Measurements from ENCODE around the gene APOE. TPM values are rescaled to one million over a fixed set of nuclear protein-coding genes. Genes with fewer than 3 reads are reported as not detected.
A peak's percentile ranks its signal among the peaks of the same experiment; 100 is the strongest.

APOE gene
- total and polyA plus RNA-seq, 4 donors, result 80.8 to 1,011 (median 206) TPM

DNA sequence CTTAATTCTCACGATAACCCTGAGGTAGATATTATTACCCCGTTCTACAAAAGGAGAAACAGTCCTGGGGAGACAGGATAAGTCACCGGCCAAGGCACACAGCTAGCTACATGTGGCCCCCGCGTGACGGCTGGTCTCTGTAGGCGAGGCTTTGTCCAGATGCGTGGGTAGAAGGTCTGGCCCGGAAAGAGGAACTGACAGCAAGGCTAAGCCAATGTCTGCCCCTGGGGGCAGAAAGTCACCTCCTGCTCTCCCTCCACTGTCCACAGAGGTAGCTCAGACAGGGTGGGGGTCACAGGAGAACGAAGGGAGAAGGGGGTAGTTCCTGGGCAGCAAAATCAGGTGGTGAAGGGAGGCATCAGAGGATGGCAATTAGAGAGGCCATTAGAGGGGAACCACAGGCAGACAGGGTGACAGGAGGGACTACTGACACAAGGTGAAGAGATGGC lies 38.2 kb downstream of the APOE start:
- Histone ChIP-seq H3K9ac (ENCODE audit: insufficient read depth in 1 of 2, low read length in 2 of 2) (no peak overlapping the region), H3K36me3 (ENCODE audit: control insufficient read depth in 4 of 4, insufficient read depth in 4 of 4, low read length in 4 of 4) (no peaks in the 10 kb centered on the region), H3K27ac (ENCODE audit: low read depth in 1 of 2, low read length in 1 of 2) (no peak overlapping the region), H3K9me3 (ENCODE audit: control insufficient read depth in 4 of 4, insufficient read depth in 3 of 4, low read length in 3 of 4) (no peaks in the 10 kb centered on the region), H3K27me3 (ENCODE audit: control insufficient read depth in 3 of 3, insufficient read depth in 3 of 3, low read length in 2 of 3) (no peaks in the 10 kb centered on the region), H3K4me3 (no peak overlapping the region), H3K4me1 (ENCODE audit: control insufficient read depth in 5 of 5, insufficient read depth in 5 of 5, low read length in 5 of 5) (peaks cover 0 to 1% (median 0%) of the 10 kb centered on the region in 5 donors)
- TF ChIP-seq, protein P1, sequence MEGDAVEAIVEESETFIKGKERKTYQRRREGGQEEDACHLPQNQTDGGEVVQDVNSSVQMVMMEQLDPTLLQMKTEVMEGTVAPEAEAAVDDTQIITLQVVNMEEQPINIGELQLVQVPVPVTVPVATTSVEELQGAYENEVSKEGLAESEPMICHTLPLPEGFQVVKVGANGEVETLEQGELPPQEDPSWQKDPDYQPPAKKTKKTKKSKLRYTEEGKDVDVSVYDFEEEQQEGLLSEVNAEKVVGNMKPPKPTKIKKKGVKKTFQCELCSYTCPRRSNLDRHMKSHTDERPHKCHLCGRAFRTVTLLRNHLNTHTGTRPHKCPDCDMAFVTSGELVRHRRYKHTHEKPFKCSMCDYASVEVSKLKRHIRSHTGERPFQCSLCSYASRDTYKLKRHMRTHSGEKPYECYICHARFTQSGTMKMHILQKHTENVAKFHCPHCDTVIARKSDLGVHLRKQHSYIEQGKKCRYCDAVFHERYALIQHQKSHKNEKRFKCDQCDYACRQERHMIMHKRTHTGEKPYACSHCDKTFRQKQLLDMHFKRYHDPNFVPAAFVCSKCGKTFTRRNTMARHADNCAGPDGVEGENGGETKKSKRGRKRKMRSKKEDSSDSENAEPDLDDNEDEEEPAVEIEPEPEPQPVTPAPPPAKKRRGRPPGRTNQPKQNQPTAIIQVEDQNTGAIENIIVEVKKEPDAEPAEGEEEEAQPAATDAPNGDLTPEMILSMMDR (IDR thresholded peaks at IDR 0.05; ENCODE audit: control extremely low read depth, extremely low read depth), result no peak
- WGBS, 2 donors, result 31 to 56% methylated on average over 10 of the region's 10 CpGs
- DNase-seq, result no peak
- ATAC-seq (ENCODE audit: insufficient read depth, low FRiP score), result peak; percentile 58

DNA sequence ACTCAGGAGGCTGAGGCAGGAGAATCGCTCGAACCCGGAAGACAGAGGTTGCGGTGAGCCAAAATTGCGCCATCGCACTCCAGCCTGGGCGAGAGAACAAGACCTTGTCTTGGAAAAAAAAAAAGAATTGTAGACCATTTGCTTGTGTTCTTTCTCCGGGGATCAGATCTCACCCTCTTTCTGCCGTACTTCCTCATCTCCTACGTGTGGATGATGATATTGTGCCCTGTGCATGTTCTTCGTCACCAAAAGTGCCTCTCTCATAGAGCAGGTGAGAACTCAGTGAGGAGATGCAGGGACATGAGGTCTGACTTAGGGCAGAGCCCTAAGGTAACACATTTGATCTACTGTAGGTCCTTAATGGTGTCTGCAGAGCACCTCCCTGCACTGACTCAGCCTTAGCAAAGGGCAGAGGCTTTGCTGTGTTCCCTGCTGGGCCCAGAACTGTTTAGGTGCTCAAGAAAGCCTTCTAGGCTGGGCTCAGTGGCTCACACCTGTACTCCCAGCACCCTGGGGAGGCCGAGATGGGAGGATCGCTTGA lies 41.5 kb downstream of the APOE start:
- 74 to 85% methylated on average over 13 of the region's 13 CpGs for WGBS, 2 donors
- no peak overlapping the region for H3K9ac ChIP-seq (ENCODE audit: insufficient read depth in 1 of 2, low read length in 2 of 2)
- TF ChIP-seq, protein P1 (IDR thresholded peaks at IDR 0.05; ENCODE audit: control extremely low read depth, extremely low read depth), result no peak

DNA sequence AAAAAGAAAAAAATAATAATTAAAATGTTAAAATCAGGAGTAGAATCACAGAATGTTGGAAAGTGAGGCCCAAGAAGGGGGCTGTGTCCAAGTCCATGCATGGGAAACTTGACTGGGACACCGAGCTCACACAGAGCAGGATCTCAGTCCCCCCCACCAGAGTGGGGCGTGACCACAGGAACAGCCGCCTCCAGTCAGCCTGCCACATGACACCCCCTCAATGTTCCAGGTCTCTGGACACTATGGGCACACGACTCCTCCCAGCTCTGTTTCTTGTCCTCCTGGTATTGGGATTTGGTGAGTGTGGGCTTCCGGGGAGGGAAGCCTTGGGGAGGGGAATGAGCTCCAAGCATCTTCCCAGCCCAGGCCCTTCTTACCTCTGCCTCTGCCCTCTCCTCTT lies 42.6 kb downstream of the APOE start:
- 80 to 82% methylated on average over 5 of the region's 5 CpGs for WGBS, 2 donors
- TF ChIP-seq, protein P1 (IDR thresholded peaks at IDR 0.05; ENCODE audit: control extremely low read depth, extremely low read depth), result no peak
- H3K36me3 ChIP-seq (ENCODE audit: control insufficient read depth in 4 of 4, insufficient read depth in 4 of 4, low read length in 4 of 4), result peaks cover 0 to 5% (median 3%) of the 10 kb centered on the region in 4 donors
- no peak overlapping the region for H3K9ac ChIP-seq (ENCODE audit: insufficient read depth in 1 of 2, low read length in 2 of 2)
- no peak overlapping the region for H3K4me3 ChIP-seq
- ATAC-seq (ENCODE audit: insufficient read depth, low FRiP score), result no peak
- DNase-seq, result no peak
- peaks cover 0 to 6% (median 0%) of the 10 kb centered on the region in 5 donors for H3K4me1 ChIP-seq (ENCODE audit: control insufficient read depth in 5 of 5, insufficient read depth in 5 of 5, low read length in 5 of 5)
- H3K27ac ChIP-seq (ENCODE audit: low read depth in 1 of 2, low read length in 1 of 2), result no peak overlapping the region
- no peaks in the 10 kb centered on the region for H3K9me3 ChIP-seq (ENCODE audit: control insufficient read depth in 4 of 4, insufficient read depth in 3 of 4, low read length in 3 of 4)
- H3K27me3 ChIP-seq (ENCODE audit: control insufficient read depth in 3 of 3, insufficient read depth in 3 of 3, low read length in 2 of 3), result no peaks in the 10 kb centered on the region

More for the DNA sequence above, 41.5 kb downstream of the APOE start:
- DNase-seq (no peak), ATAC-seq (ENCODE audit: insufficient read depth, low FRiP score) (no peak)
- Histone ChIP-seq H3K36me3 (ENCODE audit: control insufficient read depth in 4 of 4, insufficient read depth in 4 of 4, low read length in 4 of 4) (peaks cover 0 to 5% (median 3%) of the 10 kb centered on the region in 4 donors), H3K27me3 (ENCODE audit: control insufficient read depth in 3 of 3, insufficient read depth in 3 of 3, low read length in 2 of 3) (no peaks in the 10 kb centered on the region), H3K4me1 (ENCODE audit: control insufficient read depth in 5 of 5, insufficient read depth in 5 of 5, low read length in 5 of 5) (peaks cover 0 to 6% (median 0%) of the 10 kb centered on the region in 5 donors), H3K9me3 (ENCODE audit: control insufficient read depth in 4 of 4, insufficient read depth in 3 of 4, low read length in 3 of 4) (no peaks in the 10 kb centered on the region), H3K27ac (ENCODE audit: low read depth in 1 of 2, low read length in 1 of 2) (peak overlapping the region in 1 of 2 donors; percentile 39), H3K4me3 (no peak overlapping the region)
